Vagina (tissue), 2 donors: Measurements from ENCODE around the gene MED15.

Source experiments
- POLR2A ChIP-seq, 2 donors: fragments of 450-650 bp; IDR thresholded peaks; one replicate each; pipeline ENCODE4 v1.6.1; 2017; ENCODE audit warnings: antibody characterized with exemption in 2 of 2, mild to moderate bottlenecking in 2 of 2, moderate library complexity in 2 of 2
- TF ChIP-seq, protein P1 (sequence below), 3 experiments: fragments of 450-650 bp in 2 of 3; fragments of 200-600 bp in 1 of 3; sonication (generic) in 1 of 3; IDR thresholded peaks; one replicate each; pipeline ENCODE4 v1.5.1; 2017 to 2019; ENCODE audit warnings: antibody characterized with exemption in 3 of 3, mild to moderate bottlenecking in 2 of 3, moderate library complexity in 2 of 3

DNA sequence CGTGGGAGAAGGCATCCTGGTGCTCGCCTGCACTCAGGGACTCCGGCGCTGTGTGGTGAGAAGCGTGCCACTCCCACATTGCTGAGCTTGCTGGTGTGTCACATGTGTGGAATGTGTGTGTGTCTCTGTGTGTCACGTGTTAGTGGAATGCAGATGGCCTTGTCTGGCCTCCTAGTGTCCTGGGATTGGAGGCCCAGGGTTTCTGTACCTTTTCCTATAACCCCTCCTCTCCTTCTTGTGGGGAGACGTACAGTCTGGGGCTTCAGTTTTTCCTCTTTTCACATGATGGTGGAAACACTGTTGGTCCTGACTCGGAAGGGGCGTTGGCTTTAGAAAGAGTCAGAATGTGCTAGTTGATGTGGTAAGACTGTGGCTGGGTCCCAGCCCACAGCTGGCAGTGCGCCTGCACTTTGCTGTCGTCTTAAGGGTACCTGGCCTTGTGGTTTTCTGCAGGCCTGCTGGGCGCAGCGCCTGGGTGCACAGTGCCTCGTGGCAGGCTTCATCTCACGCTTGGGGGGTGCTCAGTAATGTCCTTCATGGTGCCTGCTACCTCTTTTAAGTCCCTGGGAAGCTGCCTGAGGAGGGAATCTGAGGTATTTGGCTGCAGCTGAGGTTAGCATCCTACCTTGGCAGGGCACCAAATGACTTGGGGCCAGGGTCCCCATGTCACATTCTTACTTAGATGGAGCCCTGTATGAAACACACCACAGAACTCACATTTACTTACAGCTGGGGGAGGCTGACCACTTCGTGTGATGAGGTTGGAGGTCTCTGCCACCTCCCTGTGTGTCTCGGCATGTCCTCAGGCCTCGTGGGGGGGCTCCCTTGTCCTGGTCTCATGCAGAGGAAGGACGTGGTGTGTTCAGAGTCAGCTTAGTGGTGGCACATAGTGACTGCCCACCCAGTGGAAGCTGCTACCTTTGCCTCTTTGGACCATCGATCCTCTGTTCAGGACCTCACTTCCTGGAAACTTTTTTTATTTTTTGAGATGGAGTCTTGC lies 61.9 kb downstream of the MED15 start:
- TF ChIP-seq POLR2A (IDR thresholded peaks at IDR 0.05), result no peak
- TF ChIP-seq, protein P1, sequence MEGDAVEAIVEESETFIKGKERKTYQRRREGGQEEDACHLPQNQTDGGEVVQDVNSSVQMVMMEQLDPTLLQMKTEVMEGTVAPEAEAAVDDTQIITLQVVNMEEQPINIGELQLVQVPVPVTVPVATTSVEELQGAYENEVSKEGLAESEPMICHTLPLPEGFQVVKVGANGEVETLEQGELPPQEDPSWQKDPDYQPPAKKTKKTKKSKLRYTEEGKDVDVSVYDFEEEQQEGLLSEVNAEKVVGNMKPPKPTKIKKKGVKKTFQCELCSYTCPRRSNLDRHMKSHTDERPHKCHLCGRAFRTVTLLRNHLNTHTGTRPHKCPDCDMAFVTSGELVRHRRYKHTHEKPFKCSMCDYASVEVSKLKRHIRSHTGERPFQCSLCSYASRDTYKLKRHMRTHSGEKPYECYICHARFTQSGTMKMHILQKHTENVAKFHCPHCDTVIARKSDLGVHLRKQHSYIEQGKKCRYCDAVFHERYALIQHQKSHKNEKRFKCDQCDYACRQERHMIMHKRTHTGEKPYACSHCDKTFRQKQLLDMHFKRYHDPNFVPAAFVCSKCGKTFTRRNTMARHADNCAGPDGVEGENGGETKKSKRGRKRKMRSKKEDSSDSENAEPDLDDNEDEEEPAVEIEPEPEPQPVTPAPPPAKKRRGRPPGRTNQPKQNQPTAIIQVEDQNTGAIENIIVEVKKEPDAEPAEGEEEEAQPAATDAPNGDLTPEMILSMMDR (IDR thresholded peaks at IDR 0.05), result no peak
